ENCODE data around the gene SIRPB1.

GRCh38 chr20:1577906-1578305, 41.9 kb downstream of the SIRPB1 start:
- no peak for TF ChIP-seq CTCF (IDR thresholded peaks at IDR 0.05)
- TF ChIP-seq POLR2A (IDR thresholded peaks at IDR 0.05) = no peak
